GM19468 (cell line): ENCODE results near the gene ADAM17.
"Not testable (repeated sequence)": the region's sequence is repeated elsewhere in the genome, so short reads cannot be mapped to it uniquely, and the experiment has no call there.

Experiments used
- ATAC-seq: cut with Tn5 transposase; IDR thresholded peaks from one replicate; pipeline ENCODE4 v1.9.1; 2021; ENCODE audit warnings: mild to moderate bottlenecking, moderate library complexity, moderate number of reproducible peaks; ENCODE audit not compliant: unreplicated experiment; ENCODE audit errors: extremely low read depth

ADAM17 gene

DNA sequence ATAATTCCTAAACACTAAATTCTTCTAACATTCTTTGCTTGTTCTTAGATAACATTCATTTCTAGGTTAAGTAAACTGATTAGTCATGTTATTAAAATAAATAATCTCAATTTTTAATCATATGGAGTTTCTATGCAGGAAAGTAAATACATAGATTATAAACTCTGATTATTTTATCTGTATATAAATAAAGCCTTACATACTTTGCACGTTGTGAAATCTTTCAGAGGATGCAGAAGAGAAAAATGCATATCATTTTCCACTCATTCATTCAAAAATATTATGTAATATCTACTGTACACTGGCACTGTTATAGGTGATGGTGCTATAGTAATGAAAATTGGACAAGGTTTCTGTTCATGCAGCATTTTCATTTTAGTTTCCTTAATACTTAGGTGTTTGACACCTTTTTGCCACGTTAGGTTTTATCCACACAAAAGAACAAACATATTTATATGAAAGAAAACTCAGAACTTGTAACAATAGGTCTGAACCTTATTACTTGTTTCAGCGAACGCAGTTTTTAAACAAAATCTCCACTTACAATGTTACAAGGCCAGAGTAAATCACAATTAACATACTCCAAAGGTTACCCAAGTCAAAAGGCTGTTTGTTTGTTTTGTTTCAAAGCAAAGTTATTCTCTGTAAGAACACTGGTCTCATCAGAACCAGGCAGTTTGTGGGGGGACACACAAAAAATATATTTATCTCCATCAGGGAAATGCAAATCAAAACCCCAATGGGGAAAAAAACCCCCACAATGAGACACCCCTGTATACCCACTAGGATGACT is 27.4 kb downstream of the ADAM17 start:
- no peak for ATAC-seq

DNA sequence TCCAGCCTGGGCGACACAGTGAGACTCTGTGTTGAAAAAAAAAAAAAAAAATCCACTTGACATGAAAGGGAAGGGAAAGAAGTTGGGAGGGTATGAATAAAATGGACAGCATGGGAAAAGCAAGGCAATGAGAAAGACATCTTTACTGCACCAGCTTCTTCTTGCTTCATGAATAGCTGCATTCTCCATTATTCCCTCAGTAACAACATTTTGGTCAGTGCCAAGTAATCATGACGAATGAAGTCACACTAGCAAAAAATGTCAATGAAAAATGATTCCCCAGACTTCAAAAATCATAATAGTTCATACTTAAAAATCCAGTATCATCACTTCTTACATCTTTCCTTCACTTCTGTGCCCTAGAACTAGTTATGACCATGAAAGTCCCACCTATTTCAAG is 30.4 kb downstream of the ADAM17 start:
- no peak for ATAC-seq

DNA sequence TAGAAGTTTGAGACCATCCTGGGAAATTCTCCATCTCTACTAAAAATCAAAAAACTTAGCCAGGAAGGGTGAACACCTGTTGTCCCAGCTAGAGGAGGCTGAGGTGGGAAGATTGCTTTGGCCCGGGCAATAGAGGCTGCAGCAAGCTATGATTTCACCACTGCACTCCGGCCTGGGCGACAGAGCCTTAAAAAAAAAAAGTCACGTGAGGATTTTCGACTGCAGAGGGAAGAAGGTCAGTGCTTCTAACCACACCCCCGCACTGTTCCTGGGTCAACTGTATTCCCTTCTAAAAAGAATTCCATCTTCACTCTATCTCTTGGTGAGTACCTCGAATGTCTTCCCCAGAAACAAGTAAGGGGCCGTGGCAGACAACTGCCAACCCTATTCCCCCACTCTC is 31.3 kb downstream of the ADAM17 start:
- ATAC-seq, result no peak

DNA sequence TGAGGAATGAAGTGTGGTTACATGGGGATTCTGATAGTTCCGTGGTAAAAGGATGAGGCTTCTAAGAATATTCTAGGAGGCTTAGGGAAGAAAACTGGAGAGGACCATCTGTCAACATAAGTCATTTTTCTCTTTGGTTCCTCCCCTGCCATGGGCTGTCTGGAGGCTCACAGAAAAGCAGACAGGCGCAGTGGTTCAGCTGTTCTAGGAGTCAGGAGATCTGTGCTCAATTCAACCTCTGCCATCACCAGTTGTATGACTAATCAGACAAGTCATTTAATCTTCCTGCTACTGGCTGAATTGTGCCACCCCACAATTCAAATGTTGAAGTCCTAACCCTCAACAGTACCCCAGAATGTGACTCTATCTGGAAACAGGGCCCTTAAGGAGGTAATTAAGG is 36.4 kb downstream of the ADAM17 start:
- no peak for ATAC-seq

DNA sequence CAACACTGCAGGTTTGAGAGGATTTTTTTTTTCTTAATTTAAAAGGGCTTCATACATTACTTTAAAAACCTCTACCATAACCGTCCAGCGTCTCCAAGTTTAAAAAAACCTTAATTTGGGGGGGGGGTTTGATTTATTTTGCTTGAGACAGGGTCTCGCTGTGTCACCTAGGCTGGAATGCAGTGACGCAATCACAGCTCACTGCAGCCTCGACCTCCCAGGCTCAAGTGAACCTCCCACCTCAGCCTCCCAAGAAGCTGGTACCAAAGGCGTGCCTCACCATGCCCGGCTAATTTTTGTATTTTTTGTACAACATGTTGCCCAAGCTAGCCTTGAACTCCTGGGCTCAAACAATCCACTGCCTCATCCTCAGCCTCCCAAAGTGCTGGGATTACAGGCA is 36.9 kb downstream of the ADAM17 start:
- ATAC-seq, result no peak

DNA sequence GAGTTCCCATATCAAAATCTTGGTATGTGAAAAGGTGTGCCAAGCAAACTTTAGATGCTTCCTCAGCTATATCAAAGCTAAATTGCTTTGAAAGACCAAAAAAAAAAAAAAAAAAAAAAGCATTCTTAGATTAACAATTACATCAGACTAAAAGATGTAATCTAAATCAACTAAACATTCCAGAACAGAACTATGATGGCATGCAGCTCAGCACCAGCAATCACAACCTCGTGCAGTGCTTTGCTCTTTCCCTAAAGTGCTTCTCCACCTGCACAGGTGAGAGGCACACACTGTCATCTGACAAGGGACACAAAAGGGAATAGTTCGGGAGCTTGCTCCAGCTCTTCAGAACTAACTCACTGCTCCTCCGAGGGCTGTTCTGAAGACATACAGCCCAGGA is 37.5 kb downstream of the ADAM17 start:
- ATAC-seq, result no peak

DNA sequence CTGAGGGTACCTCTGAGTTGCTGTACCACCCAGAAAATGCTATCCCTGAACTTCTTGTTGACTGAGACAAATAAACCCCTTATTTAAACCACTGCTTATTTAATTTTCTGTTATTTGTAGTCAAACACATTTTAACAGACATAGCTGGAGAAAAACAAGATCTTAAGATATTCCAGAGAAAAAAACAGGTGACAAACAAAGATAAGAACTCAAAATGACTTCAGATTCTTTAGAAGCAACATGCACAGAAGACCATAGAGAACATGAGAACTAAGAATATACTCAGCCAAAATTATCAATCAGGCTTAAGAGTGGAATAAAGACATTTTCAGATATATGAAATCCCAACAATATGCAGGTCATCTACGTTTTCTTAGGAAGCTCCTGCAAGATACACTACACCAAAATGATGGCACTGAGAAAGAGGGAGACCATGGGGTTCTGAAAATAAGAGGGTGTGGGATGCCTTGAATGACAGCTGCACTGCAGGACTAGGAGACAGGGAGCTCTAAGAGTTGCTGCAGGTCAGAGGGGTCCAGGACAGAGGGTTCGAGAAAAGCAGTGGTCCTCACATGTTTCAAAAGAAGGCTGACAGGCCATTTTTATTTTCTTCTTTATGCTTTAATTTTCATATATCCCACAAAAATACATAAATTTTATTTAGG is 38.4 kb downstream of the ADAM17 start:
- no peak for ATAC-seq

DNA sequence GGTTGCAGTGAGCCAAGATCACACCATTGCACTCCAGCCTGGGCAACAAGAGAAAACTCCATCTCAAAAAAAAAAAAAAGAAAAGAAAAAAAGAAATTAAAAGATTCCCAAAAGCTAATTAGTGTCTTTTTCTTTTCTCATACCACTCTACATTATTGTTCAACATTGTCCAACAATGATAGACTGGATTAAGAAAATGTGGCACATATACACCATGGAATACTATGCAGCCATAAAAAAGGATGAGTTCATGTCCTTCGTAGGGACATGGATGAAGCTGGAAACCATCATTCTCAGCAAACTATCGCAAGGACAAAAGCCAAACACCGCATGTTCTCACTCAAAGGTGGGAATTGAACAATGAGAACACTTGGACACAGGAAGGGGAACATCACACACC is 41.7 kb downstream of the ADAM17 start:
- ATAC-seq, result not testable (repeated sequence)

DNA sequence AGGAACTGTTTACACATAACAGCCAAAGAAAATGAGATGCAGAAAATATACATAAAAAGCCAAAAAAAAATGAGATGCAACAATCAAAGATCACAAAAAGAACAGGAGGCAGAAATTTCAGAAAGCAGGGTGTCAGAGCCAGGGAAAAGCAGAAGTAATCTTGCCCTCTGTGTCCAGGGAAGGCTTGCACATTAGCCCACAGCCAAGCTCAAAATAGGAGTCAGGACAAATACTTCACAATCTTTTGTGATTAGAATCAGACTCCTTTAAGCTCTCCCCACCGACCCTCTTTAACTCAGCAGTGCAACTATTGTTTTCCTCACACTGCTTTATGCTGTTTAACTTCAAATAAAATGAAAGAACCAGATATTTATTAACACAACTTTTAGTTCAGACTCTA is 46.7 kb downstream of the ADAM17 start:
- no peak for ATAC-seq

DNA sequence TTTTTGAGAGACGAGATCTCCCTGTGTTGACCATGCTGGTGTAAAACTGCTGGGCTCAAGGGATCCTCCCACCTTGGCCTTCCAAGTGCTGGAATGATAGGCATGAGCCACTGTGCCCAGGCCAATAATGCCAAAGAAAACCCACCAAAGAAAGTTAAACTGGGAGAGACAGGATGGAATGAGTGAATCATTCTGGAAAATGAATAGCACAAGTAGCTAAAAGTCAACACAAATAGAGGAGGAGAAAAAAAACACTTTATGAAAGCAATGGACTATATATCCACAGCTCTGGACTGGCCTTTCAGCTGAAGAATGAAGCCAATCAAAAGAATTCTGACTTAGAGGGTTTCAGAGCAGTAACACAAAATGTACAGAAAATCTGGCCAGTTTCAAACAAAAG is 57.4 kb downstream of the ADAM17 start:
- ATAC-seq, result no peak

DNA sequence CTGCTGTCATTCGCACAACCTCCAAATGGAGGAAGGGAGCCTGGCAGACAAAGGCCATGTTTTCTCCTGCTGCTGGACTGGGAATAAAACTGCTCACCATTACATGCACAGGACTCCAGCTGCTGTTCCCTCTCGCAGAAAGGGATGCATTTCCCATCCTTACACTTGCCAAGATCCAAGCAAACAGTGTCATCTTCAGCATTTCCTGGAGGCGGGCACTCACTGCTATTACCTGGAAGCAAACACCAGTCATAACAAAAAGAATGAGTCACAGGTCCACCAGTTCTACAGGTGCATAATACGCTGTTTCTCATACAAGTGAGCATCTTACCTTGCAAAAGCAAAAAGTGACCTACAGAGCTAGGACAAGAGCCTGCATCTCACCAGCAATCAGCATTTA is 58.6 kb downstream of the ADAM17 start:
- no peak for ATAC-seq

DNA sequence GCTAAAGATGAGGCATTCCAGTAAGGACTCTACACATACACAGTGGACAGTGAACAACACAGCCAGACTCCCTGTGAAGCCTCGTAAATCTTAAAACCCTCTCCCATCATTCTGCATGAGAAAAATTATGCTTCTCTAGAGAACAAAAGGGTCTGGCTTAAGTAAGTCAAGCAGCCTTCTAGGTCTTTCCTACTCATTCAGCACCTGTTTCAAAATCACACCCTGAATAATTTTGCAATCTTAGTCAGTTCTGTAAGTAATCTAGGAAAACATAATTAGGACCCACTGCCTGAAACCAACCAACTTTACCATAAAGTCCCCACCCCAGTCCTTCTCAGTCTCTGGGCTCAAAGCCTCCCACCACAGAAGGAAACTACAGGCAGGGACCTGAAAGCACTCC is 61.5 kb downstream of the ADAM17 start:
- ATAC-seq, result no peak

DNA sequence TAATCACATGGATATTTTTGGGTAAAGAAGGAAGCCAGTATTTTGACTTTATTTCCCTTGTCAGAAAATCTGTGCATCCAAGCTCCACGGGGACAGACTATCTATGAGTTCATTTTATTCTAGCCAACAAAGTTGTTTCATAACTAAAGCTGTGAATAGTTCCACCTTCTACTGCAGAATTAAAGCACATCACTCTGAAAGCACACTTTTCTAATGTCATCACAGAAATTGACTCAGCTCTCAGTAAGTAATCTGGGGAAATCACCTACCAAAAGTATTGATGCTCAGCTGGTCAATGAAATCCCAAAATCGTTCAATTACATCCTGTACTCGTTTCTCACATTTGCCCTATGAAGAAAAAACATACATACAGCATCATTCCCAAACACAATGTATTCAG is 62.2 kb downstream of the ADAM17 start:
- no peak for ATAC-seq

DNA sequence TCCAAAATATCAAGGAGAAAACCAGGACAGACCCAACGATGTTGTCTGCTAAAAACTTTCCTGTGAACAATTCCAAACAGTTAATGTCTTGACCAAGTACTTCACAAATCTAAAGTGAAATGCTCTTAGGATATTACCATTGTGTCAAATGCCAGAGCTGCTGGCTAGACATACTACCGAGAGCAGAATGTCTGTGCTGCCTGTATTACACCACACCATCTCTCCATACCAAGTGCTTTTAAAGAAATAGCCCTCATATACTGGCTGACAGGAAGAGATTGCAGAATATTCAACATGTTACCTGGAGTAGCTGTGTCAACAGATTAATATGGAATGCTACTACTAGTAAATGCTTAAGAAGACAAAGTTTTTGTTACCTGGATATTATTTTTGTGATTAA is 62.7 kb downstream of the ADAM17 start:
- ATAC-seq, result no peak

DNA sequence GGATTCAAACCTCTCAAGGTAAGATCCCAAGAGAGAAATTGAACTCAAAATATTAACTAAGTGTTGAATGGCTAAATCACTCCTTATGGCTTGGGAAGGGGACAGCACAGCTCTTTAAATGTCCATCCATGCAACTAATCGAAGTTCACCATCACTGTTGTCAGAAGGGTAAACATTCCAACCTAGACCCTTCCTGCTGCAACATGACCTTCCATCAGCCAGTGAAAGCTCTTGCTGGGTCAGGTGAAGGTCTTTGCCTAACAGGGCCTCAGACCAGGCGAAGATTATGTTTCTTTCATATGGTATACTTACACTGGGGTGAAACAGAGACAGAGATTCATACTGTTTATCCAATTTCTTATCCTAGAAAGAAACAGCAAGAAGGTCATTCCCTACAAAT is 64.8 kb downstream of the ADAM17 start:
- ATAC-seq, result no peak

DNA sequence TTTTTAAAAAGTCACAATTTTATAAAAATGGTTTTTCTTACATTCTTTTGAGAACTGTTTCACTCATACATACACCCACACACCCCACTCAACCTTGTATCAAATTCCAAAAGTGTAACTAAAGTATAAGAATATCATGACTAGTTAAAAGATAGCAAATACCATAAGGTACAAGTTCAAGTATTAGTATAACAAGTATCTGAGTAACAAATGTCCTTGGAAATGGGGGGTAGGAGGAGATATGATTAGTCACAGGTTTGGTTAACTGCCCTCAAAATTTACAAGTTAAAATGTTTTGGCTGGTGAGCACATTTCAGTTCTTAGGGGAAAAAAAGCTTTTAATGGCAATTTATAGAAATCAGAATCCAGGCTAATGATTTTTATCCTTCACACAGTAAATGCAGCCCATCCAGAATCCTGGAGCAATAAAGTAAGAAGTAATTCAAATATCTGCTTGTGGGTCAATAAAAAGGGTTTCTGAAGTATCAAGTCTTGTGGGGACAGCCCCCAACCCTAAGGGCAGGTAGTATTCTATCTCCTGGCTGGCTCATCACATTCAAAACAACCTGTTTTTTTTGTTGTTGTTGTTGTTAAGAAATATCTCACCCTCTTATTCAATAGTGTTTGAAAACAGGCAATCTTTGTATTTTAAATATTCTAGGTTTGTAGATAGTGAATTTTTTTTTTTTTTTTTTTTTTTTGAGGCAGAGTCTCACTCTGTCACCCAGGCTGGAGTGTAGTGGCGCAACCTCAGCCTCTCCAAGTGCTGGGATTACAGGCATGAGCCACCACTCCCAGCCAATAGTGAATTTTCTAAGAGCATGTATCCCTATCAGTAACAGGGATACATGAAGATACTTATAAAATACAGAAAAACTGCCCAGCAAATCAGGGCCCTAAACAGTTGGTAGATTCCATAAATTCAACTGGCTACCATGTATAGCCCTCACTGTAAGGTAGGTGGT is 66.8 kb downstream of the ADAM17 start:
- no peak for ATAC-seq

DNA sequence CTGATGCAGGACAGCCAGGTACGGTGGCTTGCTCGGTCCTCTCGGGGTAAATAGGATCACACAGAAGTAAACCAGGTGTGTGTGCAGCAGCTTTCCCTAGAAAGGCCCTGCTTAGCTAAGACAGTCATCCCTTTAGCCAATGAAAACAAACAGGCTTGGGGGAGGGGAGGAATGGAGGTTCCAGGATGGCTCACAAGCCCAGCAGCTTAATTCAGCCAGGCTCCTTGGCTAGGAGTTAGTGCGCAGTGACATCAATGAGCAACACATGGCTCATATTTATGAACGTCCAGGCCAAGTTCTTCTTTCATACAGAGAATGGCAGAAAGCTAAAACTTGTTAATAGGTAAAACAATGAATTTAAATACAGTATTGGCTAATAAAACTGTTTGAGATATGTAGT is 71.1 kb downstream of the ADAM17 start:
- ATAC-seq, result no peak

DNA sequence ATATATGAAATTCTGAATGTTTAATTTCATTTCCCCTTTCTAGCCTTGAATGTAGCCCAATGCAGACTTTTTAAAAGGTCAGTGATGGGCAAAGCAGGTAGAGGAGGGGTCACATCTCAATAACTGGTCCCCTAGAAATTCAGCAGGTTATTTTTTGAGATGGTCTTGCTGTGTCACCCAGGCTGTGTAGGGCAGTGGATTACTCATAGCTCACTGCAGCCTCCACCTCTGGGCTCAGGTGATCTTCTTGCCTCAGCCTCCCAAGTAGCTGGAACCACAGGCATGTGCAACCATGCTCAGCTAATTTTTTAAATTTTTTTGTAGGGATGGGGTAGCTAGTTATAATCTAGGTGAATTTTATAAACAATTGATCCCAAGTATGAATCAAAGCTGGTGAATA is 72.5 kb downstream of the ADAM17 start:
- no peak for ATAC-seq

DNA sequence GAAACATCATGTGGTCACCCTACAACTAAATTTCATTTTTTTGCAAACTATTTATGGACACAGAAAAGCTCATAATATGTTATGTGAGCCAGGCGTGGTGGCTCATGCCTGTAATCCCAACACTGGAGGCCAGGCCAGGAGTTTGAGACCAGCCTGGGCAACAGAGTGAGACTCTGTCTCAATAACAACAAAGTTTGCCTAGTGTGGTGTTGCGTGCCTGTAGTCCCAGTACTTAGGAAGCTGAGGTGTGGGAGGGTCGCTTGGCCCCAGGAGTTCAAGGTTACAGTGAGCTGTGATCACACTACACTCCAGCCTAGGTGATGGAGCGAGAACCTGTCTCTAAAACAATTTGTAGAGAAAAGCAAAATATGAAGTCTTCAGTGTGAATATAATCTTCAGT is 75.5 kb downstream of the ADAM17 start:
- no peak for ATAC-seq

DNA sequence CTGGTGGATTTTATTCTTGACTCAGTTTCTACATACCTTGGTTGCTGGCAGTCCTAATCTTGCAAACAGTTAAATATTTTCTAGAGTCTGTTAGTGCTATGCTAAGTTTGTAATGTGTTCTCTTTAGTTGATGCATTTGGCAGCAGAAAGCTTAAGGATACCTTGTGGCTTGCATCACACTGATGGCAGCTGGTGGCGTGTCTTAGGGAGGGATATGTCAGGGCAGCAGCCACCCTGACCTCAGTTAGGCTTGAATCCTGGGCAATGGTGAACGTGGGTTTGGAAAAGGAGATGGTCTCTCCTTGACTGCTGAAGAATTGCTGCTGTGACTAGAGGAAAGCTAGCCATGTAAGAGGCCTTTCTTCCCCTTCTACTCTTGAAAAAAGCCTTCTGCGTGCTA is 77.1 kb downstream of the ADAM17 start:
- ATAC-seq, result no peak

DNA sequence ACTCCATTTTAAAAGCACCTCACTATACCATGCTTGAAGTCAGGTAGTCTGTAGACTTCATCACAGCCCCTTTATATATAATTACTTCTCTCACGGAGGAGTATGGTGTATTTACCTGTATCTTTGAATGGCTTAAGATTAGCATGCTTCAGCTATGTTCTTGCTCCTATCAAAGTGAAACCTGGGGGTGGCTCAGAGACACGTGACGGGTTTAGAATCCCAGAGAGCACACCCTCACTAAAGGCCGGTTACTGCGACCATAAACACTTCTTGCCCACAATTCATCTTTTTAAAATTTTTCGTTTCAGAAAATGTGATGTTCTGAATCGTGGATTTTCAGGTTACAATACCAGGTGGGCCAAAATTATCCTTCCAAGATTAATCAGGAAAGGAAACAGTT is 77.7 kb downstream of the ADAM17 start:
- no peak for ATAC-seq
